HepG2 (cell line): ENCODE results near the gene SLC16A3. TPM values are rescaled to one million over a fixed set of nuclear protein-coding genes. Genes with fewer than 3 reads are reported as not detected.

ENCODE experiments used
- IKZF4 ChIP-seq: sonication (generic); formaldehyde crosslinking; IDR thresholded peaks from 2 replicates; pipeline ENCODE4 v1.5.1; 2020; ENCODE audit warnings: borderline replicate concordance, mild to moderate bottlenecking, low read depth, missing genetic modification reagents; ENCODE audit errors: not compliant biosample characterization
- MBD4 ChIP-seq: IDR thresholded peaks from 2 replicates; pipeline ENCODE4 v1.6.1; 2012; ENCODE audit warnings: low read length, inconsistent platforms, borderline replicate concordance
- NFATC3 ChIP-seq: sonication (generic); formaldehyde crosslinking; IDR thresholded peaks from 2 replicates; pipeline ENCODE4 v1.5.1; 2020; ENCODE audit warnings: mild to moderate bottlenecking, missing genetic modification reagents
- NFKB2 ChIP-seq: sonication (generic); formaldehyde crosslinking; IDR thresholded peaks from 2 replicates; pipeline ENCODE4 v1.4.0; 2020; ENCODE audit warnings: missing genetic modification reagents, borderline replicate concordance
- SMAD3 ChIP-seq: sonication (generic); formaldehyde crosslinking; IDR thresholded peaks from 2 replicates; pipeline ENCODE4 v1.4.0; 2020; ENCODE audit warnings: missing genetic modification reagents
- U2AF2 ChIP-seq: fragments of 200-400 bp; formaldehyde crosslinking; IDR thresholded peaks from 2 replicates; pipeline ENCODE4 v1.6.1; 2017; ENCODE audit warnings: low read depth, mild to moderate bottlenecking, low read length
- ZBTB7A ChIP-seq: sonication (generic); formaldehyde crosslinking; IDR thresholded peaks from 2 replicates; pipeline ENCODE4 v1.8.0; 2022; ENCODE audit warnings: mild to moderate bottlenecking, missing genetic modification reagents
- ZFP1 ChIP-seq: IDR thresholded peaks from 2 replicates; pipeline ENCODE4 v1.6.1; 2016
- ZFP36L2 ChIP-seq: sonication (generic); formaldehyde crosslinking; IDR thresholded peaks from 2 replicates; pipeline ENCODE4 v1.4.0; 2020; ENCODE audit warnings: missing genetic modification reagents
- ZFP62 ChIP-seq: sonication (generic); formaldehyde crosslinking; IDR thresholded peaks from 2 replicates; pipeline ENCODE4 v1.4.0; 2020; ENCODE audit warnings: missing genetic modification reagents
- ZNF33A ChIP-seq: sonication (generic); formaldehyde crosslinking; IDR thresholded peaks from 2 replicates; pipeline ENCODE4 v1.5.1; 2020; ENCODE audit warnings: missing genetic modification reagents, mild to moderate bottlenecking, moderate library complexity, borderline replicate concordance
- ZNF530 ChIP-seq: sonication (generic); formaldehyde crosslinking; IDR thresholded peaks from 2 replicates; pipeline ENCODE4 v1.5.0; 2020; ENCODE audit warnings: low read depth, mild to moderate bottlenecking, missing genetic modification reagents
- ZNF577 ChIP-seq: sonication (generic); formaldehyde crosslinking; IDR thresholded peaks from 2 replicates; pipeline ENCODE4 v1.4.0; 2020; ENCODE audit warnings: mild to moderate bottlenecking, low read depth, missing genetic modification reagents, borderline replicate concordance
- ZNF607 ChIP-seq: sonication (generic); formaldehyde crosslinking; IDR thresholded peaks from 2 replicates; pipeline ENCODE4 v1.5.1; 2020; ENCODE audit warnings: missing genetic modification reagents, mild to moderate bottlenecking, borderline replicate concordance
- polyA plus RNA-seq, 8 experiments: library from polyadenylated mRNA; depleted of rRNA in 3 of 8; stranded (reverse) in 7 of 8; unstranded in 1 of 8; fragments of >200 nt; fragmentation: Illumina TruSeq in 4 of 8; extraction: Trizol in 4 of 8; gene quantifications; 2 replicates each; pipeline versions ENCODE4 v1.2.1 to v1.2.3, GENCODE V29; 2011 to 2016; ENCODE audit warnings: low read depth in 4 of 8, missing spikeins in 1 of 8, mixed read lengths in 1 of 8; ENCODE audit not compliant: insufficient read depth in 1 of 8
- total RNA-seq, 5 experiments: library from RNA; depleted of rRNA; stranded (reverse); fragments of >200 nt; fragmentation: Illumina TruSeq; extraction: Trizol; gene quantifications; 2 replicates each; pipeline ENCODE4 v1.2.3, GENCODE V29; 2016; ENCODE audit warnings: low read depth in 1 of 5
- TF ChIP-seq, protein P1 (sequence below): sonication (generic); formaldehyde crosslinking; IDR thresholded peaks from 2 replicates; pipeline ENCODE4 v1.5.0; 2020; ENCODE audit warnings: mild to moderate bottlenecking, missing genetic modification reagents
- TF ChIP-seq, protein P2 (sequence below): sonication (generic); formaldehyde crosslinking; IDR thresholded peaks from 2 replicates; pipeline ENCODE4 v1.4.0; 2020; ENCODE audit warnings: missing genetic modification reagents
- TF ChIP-seq, protein P3 (sequence below): sonication (generic); formaldehyde crosslinking; IDR thresholded peaks from 2 replicates; pipeline ENCODE4 v1.4.0; 2020; ENCODE audit warnings: mild to moderate bottlenecking, missing genetic modification reagents
- TF ChIP-seq, protein P4 (sequence below): sonication (generic); formaldehyde crosslinking; IDR thresholded peaks from 2 replicates; pipeline ENCODE4 v1.5.0; 2020; ENCODE audit warnings: missing genetic modification reagents, mild to moderate bottlenecking, borderline replicate concordance
- TF ChIP-seq, protein P5 (sequence below): sonication (generic); formaldehyde crosslinking; IDR thresholded peaks from 2 replicates; pipeline ENCODE4 v1.5.0; 2020; ENCODE audit warnings: mild to moderate bottlenecking, missing genetic modification reagents
- TF ChIP-seq, protein P6 (sequence below): sonication (generic); formaldehyde crosslinking; IDR thresholded peaks from 2 replicates; pipeline ENCODE4 v1.5.0; 2020; ENCODE audit warnings: missing genetic modification reagents

The SLC16A3 gene
- total and polyA plus RNA-seq, 2 of the 13 experiments (the other 11 are each of a cell fraction or from before 2014, with no cell fraction given): 242 to 349 TPM

DNA sequence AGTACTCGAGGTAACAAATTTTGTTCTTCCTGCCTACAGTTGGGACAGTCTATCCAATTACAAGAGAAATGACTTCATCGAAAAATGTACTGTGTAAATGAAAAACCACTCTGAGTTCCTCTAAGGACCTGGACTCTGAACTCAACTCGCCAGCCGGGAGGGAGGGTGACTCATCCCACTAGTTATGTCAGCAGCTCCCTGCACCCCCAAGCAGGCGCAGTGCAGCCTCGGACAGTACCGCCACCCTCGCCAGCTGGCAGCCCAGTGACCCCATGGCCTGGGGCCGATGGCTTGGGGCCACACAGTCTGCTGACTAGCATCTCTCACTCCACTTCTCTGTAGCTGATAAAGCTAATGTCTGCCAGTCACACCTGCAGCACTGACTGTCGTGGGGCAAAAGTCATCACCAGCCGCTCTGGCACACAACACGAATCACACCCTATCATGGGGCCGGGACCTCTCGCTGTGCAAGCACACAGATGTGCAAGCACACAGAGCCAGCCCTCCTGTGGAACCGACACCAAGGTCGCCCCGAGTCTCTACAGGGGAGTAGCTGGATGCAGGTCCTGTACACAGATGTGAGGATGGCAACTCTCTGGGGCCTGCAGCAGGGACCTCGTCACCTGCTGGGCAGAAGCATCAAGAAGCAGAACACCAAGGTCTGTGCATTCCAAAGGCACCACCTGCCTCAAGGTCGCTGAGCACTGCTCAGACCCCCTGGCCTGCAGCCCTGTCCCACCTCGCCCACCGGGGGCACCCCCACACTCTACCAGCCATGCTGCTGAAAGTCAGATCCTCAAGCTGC, 38.9 kb downstream of the SLC16A3 start (continued):
- TF ChIP-seq, protein P1, sequence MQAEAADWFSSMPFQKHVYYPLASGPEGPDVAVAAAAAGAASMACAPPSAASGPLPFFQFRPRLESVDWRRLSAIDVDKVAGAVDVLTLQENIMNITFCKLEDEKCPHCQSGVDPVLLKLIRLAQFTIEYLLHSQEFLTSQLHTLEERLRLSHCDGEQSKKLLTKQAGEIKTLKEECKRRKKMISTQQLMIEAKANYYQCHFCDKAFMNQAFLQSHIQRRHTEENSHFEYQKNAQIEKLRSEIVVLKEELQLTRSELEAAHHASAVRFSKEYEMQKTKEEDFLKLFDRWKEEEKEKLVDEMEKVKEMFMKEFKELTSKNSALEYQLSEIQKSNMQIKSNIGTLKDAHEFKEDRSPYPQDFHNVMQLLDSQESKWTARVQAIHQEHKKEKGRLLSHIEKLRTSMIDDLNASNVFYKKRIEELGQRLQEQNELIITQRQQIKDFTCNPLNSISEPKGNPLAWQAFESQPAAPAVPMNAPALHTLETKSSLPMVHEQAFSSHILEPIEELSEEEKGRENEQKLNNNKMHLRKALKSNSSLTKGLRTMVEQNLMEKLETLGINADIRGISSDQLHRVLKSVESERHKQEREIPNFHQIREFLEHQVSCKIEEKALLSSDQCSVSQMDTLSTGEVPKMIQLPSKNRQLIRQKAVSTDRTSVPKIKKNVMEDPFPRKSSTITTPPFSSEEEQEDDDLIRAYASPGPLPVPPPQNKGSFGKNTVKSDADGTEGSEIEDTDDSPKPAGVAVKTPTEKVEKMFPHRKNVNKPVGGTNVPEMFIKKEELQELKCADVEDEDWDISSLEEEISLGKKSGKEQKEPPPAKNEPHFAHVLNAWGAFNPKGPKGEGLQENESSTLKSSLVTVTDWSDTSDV (CRISPR knock-in tag): peak; percentile 71; the same call in 1 of the 2 replicates
- TF ChIP-seq ZFP62 (CRISPR knock-in tag): no peak
- peak; percentile 68 for TF ChIP-seq ZNF33A (CRISPR knock-in tag)
- peak; percentile 77; the same call in 1 of the 2 replicates for TF ChIP-seq NFKB2 (CRISPR knock-in tag)
- TF ChIP-seq, protein P2, sequence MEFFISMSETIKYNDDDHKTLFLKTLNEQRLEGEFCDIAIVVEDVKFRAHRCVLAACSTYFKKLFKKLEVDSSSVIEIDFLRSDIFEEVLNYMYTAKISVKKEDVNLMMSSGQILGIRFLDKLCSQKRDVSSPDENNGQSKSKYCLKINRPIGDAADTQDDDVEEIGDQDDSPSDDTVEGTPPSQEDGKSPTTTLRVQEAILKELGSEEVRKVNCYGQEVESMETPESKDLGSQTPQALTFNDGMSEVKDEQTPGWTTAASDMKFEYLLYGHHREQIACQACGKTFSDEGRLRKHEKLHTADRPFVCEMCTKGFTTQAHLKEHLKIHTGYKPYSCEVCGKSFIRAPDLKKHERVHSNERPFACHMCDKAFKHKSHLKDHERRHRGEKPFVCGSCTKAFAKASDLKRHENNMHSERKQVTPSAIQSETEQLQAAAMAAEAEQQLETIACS (CRISPR knock-in tag): peak; percentile 57; the same call in 1 of the 2 replicates
- no peak for TF ChIP-seq U2AF2
- TF ChIP-seq, protein P3, sequence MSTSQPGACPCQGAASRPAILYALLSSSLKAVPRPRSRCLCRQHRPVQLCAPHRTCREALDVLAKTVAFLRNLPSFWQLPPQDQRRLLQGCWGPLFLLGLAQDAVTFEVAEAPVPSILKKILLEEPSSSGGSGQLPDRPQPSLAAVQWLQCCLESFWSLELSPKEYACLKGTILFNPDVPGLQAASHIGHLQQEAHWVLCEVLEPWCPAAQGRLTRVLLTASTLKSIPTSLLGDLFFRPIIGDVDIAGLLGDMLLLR (CRISPR knock-in tag): peak; percentile 80; the same call in 1 of the 2 replicates
- TF ChIP-seq MBD4: no peak
- peak; percentile 86; the same call in 1 of the 2 replicates for TF ChIP-seq ZFP1
- TF ChIP-seq, protein P4, sequence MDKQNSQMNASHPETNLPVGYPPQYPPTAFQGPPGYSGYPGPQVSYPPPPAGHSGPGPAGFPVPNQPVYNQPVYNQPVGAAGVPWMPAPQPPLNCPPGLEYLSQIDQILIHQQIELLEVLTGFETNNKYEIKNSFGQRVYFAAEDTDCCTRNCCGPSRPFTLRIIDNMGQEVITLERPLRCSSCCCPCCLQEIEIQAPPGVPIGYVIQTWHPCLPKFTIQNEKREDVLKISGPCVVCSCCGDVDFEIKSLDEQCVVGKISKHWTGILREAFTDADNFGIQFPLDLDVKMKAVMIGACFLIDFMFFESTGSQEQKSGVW (CRISPR knock-in tag): no peak; the same call in 1 of the 2 replicates
- no peak for TF ChIP-seq ZNF577 (CRISPR knock-in tag)
- TF ChIP-seq ZFP36L2: no peak
- peak; percentile 54; the same call in 1 of the 2 replicates for TF ChIP-seq ZNF607 (CRISPR knock-in tag)
- TF ChIP-seq IKZF4 (CRISPR knock-in tag): no peak
- no peak for TF ChIP-seq ZBTB7A (CRISPR knock-in tag)
- peak; percentile 83 for TF ChIP-seq SMAD3
- TF ChIP-seq, protein P5, sequence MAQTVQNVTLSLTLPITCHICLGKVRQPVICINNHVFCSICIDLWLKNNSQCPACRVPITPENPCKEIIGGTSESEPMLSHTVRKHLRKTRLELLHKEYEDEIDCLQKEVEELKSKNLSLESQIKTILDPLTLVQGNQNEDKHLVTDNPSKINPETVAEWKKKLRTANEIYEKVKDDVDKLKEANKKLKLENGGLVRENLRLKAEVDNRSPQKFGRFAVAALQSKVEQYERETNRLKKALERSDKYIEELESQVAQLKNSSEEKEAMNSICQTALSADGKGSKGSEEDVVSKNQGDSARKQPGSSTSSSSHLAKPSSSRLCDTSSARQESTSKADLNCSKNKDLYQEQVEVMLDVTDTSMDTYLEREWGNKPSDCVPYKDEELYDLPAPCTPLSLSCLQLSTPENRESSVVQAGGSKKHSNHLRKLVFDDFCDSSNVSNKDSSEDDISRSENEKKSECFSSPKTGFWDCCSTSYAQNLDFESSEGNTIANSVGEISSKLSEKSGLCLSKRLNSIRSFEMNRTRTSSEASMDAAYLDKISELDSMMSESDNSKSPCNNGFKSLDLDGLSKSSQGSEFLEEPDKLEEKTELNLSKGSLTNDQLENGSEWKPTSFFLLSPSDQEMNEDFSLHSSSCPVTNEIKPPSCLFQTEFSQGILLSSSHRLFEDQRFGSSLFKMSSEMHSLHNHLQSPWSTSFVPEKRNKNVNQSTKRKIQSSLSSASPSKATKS: 0 out of 2 replicates have a peak, but pooled peaks have one; percentile 20
- TF ChIP-seq, protein P6, sequence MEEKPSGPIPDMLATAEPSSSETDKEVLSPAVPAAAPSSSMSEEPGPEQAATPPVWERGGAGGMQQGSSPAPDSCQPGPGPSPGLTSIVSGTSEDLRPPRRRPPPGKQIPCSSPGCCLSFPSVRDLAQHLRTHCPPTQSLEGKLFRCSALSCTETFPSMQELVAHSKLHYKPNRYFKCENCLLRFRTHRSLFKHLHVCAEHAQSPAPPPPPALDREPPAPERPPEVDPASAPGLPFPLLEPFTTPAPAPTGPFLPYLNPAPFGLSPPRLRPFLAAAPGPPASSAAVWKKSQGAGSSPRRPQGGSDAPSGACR (CRISPR knock-in tag): peak; percentile 90
- no peak for TF ChIP-seq ZNF530 (CRISPR knock-in tag)
- 0 out of 2 replicates have a peak, but pooled peaks have one; percentile 51 for TF ChIP-seq NFATC3 (CRISPR knock-in tag)
